WTC11 (cell line): ENCODE measurements around the gene ZNF576. TPM values are rescaled to one million over a fixed set of nuclear protein-coding genes. Genes with fewer than 3 reads are reported as not detected.
"Not testable (repeated sequence)": the region's sequence is repeated elsewhere in the genome, so short reads cannot be mapped to it uniquely, and the experiment has no call there.

Source experiments
- ATAC-seq: fragments of 200-7000 bp; cut with Tn5 transposase; 2 replicates; pipeline ENCODE4 v1.10.0; 2021; ENCODE audit warnings: mild to moderate bottlenecking, moderate library complexity
- CTCF ChIA-PET: fragments of 300-600 bp; sonication (Branson Sonifier 250); formaldehyde crosslinking; loops from one replicate; lab custom pipeline; 2021; ENCODE audit warnings: antibody characterized with exemption; lab: Charles Lee
- POLR2A ChIA-PET: fragments of 350-600 bp; sonication (Branson Sonifier 250); formaldehyde crosslinking; loops from one replicate; lab custom pipeline; 2021; ENCODE audit warnings: antibody characterized with exemption; lab: Charles Lee
- DNase-seq: peaks from one replicate; pipeline ENCODE4 v3.0.0; 2021; ENCODE audit warnings: low spot score
- H3K27ac Mint-ChIP-seq: 2 replicates; pipeline ENCODE4 v1.8.0; 2021; ENCODE audit warnings: mixed read lengths
- H3K27me3 Mint-ChIP-seq: 2 replicates; pipeline ENCODE4 v1.8.0; 2021; ENCODE audit warnings: low read depth, mild to moderate bottlenecking, moderate library complexity, mixed read lengths
- H3K36me3 Mint-ChIP-seq: 2 replicates; pipeline ENCODE4 v1.8.0; 2021; ENCODE audit warnings: mixed read lengths
- H3K4me1 Mint-ChIP-seq: 2 replicates; pipeline ENCODE4 v1.8.0; 2022; ENCODE audit warnings: mixed read lengths
- H3K4me3 Mint-ChIP-seq: 2 replicates; pipeline ENCODE4 v1.8.0; 2021; ENCODE audit warnings: mild to moderate bottlenecking, moderate library complexity, mixed read lengths
- H3K9me3 Mint-ChIP-seq: 2 replicates; pipeline ENCODE4 v1.8.0; 2021; ENCODE audit warnings: mixed read lengths
- CREM ChIP-seq: sonication (generic); formaldehyde crosslinking; IDR thresholded peaks from 2 replicates; pipeline ENCODE4 v1.8.1; 2022; ENCODE audit warnings: mild to moderate bottlenecking, missing genetic modification reagents, moderate library complexity
- FOXJ3 ChIP-seq: sonication (generic); formaldehyde crosslinking; IDR thresholded peaks from 2 replicates; pipeline ENCODE4 v1.9.0; 2021; ENCODE audit warnings: missing genetic modification reagents, mild to moderate bottlenecking, borderline replicate concordance
- GTF2I ChIP-seq: fragments of 250-450 bp; sonication (Bioruptor Pico); conservative IDR thresholded peaks from 2 replicates; pipeline ENCODE4 v1.4.0; 2021; ENCODE audit warnings: mild to moderate bottlenecking
- NFYB ChIP-seq: sonication (generic); formaldehyde crosslinking; conservative IDR thresholded peaks from 2 replicates; pipeline ENCODE4 v1.8.0; 2022; ENCODE audit warnings: low read depth, missing genetic modification reagents
- NR2C2 ChIP-seq: sonication (generic); formaldehyde crosslinking; IDR thresholded peaks from 2 replicates; pipeline ENCODE4 v1.8.0; 2022; ENCODE audit warnings: mild to moderate bottlenecking, missing genetic modification reagents
- ZNF219 ChIP-seq: sonication (generic); formaldehyde crosslinking; IDR thresholded peaks from 2 replicates; pipeline ENCODE4 v1.8.0; 2023; ENCODE audit warnings: missing genetic modification reagents, mild to moderate bottlenecking, borderline replicate concordance
- ZNF396 ChIP-seq: fragments of 250-450 bp; sonication (Bioruptor Pico); IDR thresholded peaks from 2 replicates; pipeline ENCODE4 v1.8.0; 2021; ENCODE audit warnings: mild to moderate bottlenecking, moderate library complexity, borderline replicate concordance
- total RNA-seq: library from RNA; stranded (reverse); gene quantifications from 3 replicates; pipeline ENCODE4 v1.2.3, GENCODE V29; 2021
- TF ChIP-seq, protein P1 (sequence below): fragments of 250-450 bp; sonication (Bioruptor Pico); IDR thresholded peaks from 2 replicates; pipeline ENCODE4 v1.9.0; 2021; ENCODE audit warnings: mild to moderate bottlenecking, borderline replicate concordance
- TF ChIP-seq, protein P2 (sequence below): sonication (generic); formaldehyde crosslinking; IDR thresholded peaks from 2 replicates; pipeline ENCODE4 v1.8.1; 2023; ENCODE audit warnings: mild to moderate bottlenecking, missing genetic modification reagents
- TF ChIP-seq, protein P3 (sequence below): fragments of 250-450 bp; sonication (Bioruptor Pico); IDR thresholded peaks from 2 replicates; pipeline ENCODE4 v1.9.0; 2021; ENCODE audit warnings: moderate library complexity, mild to moderate bottlenecking, inconsistent platforms, borderline replicate concordance
- TF ChIP-seq, protein P4 (sequence below): sonication (generic); formaldehyde crosslinking; IDR thresholded peaks from 2 replicates; pipeline ENCODE4 v1.8.1; 2022; ENCODE audit warnings: mild to moderate bottlenecking, missing genetic modification reagents, moderate library complexity, borderline replicate concordance
- TF ChIP-seq, protein P5 (sequence below): sonication (generic); formaldehyde crosslinking; IDR thresholded peaks from 2 replicates; pipeline ENCODE4 v1.8.0; 2023; ENCODE audit warnings: missing genetic modification reagents

The ZNF576 gene
- total RNA-seq, 1 experiment from 2014 or later: 15.9 TPM

DNA sequence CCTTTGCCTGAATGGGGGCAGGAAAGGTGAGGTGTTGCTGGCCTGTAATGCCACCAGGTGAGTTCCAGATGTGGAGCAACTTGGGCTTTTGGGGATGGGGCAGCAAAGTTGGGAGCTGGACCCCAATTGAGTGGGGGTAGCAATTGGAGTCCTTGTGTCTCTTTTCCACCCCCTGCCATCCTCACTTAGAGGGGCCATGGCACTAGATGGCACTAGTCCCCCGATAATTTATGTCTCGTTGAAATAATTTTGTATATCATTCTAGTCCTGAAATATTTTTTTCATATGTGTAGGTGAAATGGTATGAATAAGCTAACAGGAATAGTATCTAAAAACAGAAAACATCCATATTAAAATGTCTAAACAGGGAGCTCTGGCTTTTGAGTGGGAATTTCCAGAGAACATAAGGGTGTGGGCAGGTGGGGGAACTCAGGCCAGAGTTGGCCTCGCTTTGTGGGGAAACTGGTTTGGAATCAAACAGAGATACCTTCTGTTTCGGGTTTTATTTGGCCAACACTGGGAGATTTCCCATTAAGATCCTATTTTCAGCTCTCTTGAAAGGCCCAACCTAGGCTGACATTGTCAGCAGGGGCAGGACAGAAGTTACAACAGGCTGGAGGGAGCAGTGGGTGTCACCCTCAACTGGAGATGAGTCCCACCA, 3.4 kb downstream of the ZNF576 start:
- H3K4me1 Mint-ChIP-seq: peaks cover 17% of the 10 kb centered on the region
- ATAC-seq (no peak), DNase-seq (no peak)
- H3K27me3 Mint-ChIP-seq: no peaks in the 10 kb centered on the region
- CTCF ChIA-PET: interaction anchor here (0.5 to 1.2 kb wide), 2 partner anchors 63 to 70 kb away, joined by 3 to 4 read pairs; partner anchors contain the start of gene PLAUR
- TF ChIP-seq, protein P1, sequence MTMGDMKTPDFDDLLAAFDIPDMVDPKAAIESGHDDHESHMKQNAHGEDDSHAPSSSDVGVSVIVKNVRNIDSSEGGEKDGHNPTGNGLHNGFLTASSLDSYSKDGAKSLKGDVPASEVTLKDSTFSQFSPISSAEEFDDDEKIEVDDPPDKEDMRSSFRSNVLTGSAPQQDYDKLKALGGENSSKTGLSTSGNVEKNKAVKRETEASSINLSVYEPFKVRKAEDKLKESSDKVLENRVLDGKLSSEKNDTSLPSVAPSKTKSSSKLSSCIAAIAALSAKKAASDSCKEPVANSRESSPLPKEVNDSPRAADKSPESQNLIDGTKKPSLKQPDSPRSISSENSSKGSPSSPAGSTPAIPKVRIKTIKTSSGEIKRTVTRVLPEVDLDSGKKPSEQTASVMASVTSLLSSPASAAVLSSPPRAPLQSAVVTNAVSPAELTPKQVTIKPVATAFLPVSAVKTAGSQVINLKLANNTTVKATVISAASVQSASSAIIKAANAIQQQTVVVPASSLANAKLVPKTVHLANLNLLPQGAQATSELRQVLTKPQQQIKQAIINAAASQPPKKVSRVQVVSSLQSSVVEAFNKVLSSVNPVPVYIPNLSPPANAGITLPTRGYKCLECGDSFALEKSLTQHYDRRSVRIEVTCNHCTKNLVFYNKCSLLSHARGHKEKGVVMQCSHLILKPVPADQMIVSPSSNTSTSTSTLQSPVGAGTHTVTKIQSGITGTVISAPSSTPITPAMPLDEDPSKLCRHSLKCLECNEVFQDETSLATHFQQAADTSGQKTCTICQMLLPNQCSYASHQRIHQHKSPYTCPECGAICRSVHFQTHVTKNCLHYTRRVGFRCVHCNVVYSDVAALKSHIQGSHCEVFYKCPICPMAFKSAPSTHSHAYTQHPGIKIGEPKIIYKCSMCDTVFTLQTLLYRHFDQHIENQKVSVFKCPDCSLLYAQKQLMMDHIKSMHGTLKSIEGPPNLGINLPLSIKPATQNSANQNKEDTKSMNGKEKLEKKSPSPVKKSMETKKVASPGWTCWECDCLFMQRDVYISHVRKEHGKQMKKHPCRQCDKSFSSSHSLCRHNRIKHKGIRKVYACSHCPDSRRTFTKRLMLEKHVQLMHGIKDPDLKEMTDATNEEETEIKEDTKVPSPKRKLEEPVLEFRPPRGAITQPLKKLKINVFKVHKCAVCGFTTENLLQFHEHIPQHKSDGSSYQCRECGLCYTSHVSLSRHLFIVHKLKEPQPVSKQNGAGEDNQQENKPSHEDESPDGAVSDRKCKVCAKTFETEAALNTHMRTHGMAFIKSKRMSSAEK: no peak
- TF ChIP-seq NR2C2 (CRISPR knock-in tag) (no peak), NFYB (no peak), FOXJ3 (no peak), ZNF396 (CRISPR knock-in tag) (no peak), GTF2I (CRISPR knock-in tag) (no peak), CREM (CRISPR knock-in tag) (no peak), ZNF219 (CRISPR knock-in tag) (no peak)
- TF ChIP-seq, protein P2, sequence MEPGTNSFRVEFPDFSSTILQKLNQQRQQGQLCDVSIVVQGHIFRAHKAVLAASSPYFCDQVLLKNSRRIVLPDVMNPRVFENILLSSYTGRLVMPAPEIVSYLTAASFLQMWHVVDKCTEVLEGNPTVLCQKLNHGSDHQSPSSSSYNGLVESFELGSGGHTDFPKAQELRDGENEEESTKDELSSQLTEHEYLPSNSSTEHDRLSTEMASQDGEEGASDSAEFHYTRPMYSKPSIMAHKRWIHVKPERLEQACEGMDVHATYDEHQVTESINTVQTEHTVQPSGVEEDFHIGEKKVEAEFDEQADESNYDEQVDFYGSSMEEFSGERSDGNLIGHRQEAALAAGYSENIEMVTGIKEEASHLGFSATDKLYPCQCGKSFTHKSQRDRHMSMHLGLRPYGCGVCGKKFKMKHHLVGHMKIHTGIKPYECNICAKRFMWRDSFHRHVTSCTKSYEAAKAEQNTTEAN: no peak
- TF ChIP-seq, protein P3, sequence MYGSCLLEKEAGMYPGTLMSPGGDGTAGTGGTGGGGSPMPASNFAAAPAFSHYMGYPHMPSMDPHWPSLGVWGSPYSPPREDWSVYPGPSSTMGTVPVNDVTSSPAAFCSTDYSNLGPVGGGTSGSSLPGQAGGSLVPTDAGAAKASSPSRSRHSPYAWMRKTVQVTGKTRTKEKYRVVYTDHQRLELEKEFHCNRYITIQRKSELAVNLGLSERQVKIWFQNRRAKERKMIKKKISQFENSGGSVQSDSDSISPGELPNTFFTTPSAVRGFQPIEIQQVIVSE (CRISPR knock-in tag): no peak
- TF ChIP-seq, protein P4, sequence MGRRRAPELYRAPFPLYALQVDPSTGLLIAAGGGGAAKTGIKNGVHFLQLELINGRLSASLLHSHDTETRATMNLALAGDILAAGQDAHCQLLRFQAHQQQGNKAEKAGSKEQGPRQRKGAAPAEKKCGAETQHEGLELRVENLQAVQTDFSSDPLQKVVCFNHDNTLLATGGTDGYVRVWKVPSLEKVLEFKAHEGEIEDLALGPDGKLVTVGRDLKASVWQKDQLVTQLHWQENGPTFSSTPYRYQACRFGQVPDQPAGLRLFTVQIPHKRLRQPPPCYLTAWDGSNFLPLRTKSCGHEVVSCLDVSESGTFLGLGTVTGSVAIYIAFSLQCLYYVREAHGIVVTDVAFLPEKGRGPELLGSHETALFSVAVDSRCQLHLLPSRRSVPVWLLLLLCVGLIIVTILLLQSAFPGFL (CRISPR knock-in tag): no peak
- TF ChIP-seq, protein P5, sequence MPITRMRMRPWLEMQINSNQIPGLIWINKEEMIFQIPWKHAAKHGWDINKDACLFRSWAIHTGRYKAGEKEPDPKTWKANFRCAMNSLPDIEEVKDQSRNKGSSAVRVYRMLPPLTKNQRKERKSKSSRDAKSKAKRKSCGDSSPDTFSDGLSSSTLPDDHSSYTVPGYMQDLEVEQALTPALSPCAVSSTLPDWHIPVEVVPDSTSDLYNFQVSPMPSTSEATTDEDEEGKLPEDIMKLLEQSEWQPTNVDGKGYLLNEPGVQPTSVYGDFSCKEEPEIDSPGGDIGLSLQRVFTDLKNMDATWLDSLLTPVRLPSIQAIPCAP (CRISPR knock-in tag): no peak
- POLR2A ChIA-PET: no interaction called here
- no peaks in the 10 kb centered on the region for H3K36me3 Mint-ChIP-seq
- no peak overlapping the region for H3K4me3 Mint-ChIP-seq
- no peak overlapping the region for H3K27ac Mint-ChIP-seq
- H3K9me3 Mint-ChIP-seq: no peaks in the 10 kb centered on the region

DNA sequence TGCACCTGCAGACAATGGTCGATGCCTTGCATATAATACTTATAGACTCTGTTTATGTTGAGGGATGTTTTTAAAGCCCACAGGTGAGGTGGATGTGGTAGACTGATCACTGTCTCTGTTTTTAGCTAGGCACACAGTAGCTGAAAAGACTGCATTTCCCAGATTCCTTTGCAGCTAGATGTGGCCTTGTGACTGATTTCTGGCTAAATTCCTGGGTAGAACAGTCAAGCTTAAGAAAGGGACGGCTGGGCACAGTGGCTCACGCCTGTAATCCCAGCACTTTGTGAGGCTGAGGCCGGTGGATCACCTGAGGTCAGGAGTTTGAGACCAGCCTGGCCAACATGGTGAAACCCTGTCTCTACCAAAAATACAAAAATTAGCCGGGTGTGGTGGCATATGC, 3.9 kb downstream of the ZNF576 start:
- POLR2A ChIA-PET, H3K36me3 Mint-ChIP-seq, H3K4me3 Mint-ChIP-seq, DNase-seq, H3K27ac Mint-ChIP-seq, ATAC-seq, H3K9me3 Mint-ChIP-seq, H3K27me3 Mint-ChIP-seq: not testable (repeated sequence)
- CTCF ChIA-PET: interaction anchor here (0.5 kb wide), 1 partner anchor 69 kb away, joined by 3 read pairs; the partner anchor contains the start of gene PLAUR
- peaks cover 17% of the 10 kb centered on the region for H3K4me1 Mint-ChIP-seq
